SK-N-MC (cell line): ENCODE results near the gene KEAP1.

Experiments used
- EZH2 ChIP-seq: fragments of 200-600 bp; sonication (generic); IDR thresholded peaks from one replicate; pipeline ENCODE4 v1.6.1; 2017; ENCODE audit warnings: antibody characterized with exemption
- POLR2AphosphoS5 ChIP-seq: IDR thresholded peaks from 2 replicates; pipeline ENCODE4 v1.6.1; 2012; ENCODE audit warnings: mild to moderate bottlenecking, low read depth, low read length, borderline replicate concordance

DNA sequence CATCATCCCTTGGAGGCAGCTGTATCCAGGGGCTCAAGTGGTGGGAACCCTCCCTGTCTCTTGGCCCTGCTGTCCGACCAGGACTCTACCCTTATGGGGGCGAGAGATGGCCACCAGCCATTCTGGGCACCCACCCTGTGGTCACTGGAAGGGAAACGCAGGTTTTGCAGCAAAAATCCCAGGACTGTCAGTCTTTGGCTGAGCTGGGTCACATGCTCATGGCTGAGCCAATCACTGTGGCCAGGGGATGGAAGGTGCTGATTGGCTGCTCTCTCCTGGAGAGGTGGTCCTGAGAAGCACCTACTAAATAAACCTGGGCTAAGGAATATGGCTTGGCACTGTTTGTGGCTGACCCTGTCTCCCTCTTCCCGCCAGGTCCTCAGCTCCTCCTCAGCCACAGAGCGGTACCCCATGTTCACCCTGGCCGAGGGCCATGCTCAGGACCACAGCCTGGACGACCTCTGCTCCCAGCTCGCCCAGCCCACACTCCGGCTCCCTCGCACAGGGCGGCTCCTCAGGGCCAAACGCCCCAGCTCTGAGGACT is 49.4 kb upstream of the KEAP1 start:
- TF ChIP-seq EZH2 (no peak), POLR2AphosphoS5 (peak; percentile 61)
